H1 (cell line): Measurements from ENCODE around the gene TRIM14. TPM values are rescaled to one million over a fixed set of nuclear protein-coding genes. Genes with fewer than 3 reads are reported as not detected.

ENCODE experiments used
- CTCF ChIA-PET: fragments of 300-600 bp; sonication (Branson Sonifier 250); formaldehyde crosslinking; loops from one replicate; lab custom pipeline; 2021; ENCODE audit not compliant: partially characterized antibody; lab: Charles Lee
- POLR2A ChIA-PET: fragments of 300-600 bp; sonication (Branson Sonifier 250); formaldehyde crosslinking; loops from one replicate; lab custom pipeline; 2021; ENCODE audit warnings: inconsistent platforms; ENCODE audit not compliant: partially characterized antibody; lab: Charles Lee
- DNase-seq, 2 experiments: peaks; one replicate each; pipeline versions ENCODE4 v3.0.0 to v3.0.0-alpha.2; 2010 to 2022; ENCODE audit warnings: low spot score in 2 of 2, low read depth in 1 of 2, mixed read lengths in 1 of 2
- FAIRE-seq: peaks from 2 replicates; lab custom pipeline; 2011; peaks lifted over from hg19 to GRCh38; lab: Jason Lieb, UNC
- H2AFZ ChIP-seq: 2 replicates; pipeline ENCODE4 v1.8.1; 2012; ENCODE audit warnings: low read length, inconsistent platforms
- H2AK5ac ChIP-seq: 2 replicates; pipeline ENCODE4 v1.6.1; 2013; ENCODE audit warnings: low read depth, low read length
- H2BK120ac ChIP-seq: replicated peaks from 2 replicates; pipeline ENCODE3; 2013; ENCODE audit warnings: low read depth, low read length, inconsistent platforms
- H2BK12ac ChIP-seq: 2 replicates; pipeline ENCODE4 v1.6.1; 2013; ENCODE audit warnings: low read depth, low read length
- H2BK15ac ChIP-seq: 2 replicates; pipeline ENCODE4 v1.6.1; 2013; ENCODE audit warnings: low read length
- H2BK20ac ChIP-seq: 2 replicates; pipeline ENCODE4 v1.6.1; 2013; ENCODE audit warnings: low read length
- H2BK5ac ChIP-seq: 2 replicates; pipeline ENCODE4 v1.6.1; 2013; ENCODE audit warnings: low read depth, low read length
- H3K14ac ChIP-seq: 2 replicates; pipeline ENCODE4 v1.6.1; 2013; ENCODE audit warnings: inconsistent platforms; ENCODE audit not compliant: insufficient read length
- H3K18ac ChIP-seq: 2 replicates; pipeline ENCODE4 v1.6.1; 2013; ENCODE audit warnings: low read length; ENCODE audit errors: extremely low read depth
- H3K23ac ChIP-seq: 2 replicates; pipeline ENCODE4 v1.6.1; 2013; ENCODE audit warnings: inconsistent platforms; ENCODE audit not compliant: insufficient read length
- H3K23me2 ChIP-seq: 2 replicates; pipeline ENCODE4 v1.6.1; 2013; ENCODE audit warnings: low read depth, low read length
- H3K27ac ChIP-seq: 2 replicates; pipeline ENCODE4 v1.6.1; 2011; ENCODE audit warnings: low read depth, low read length, inconsistent platforms
- H3K27me3 ChIP-seq, 4 experiments: replicated peaks in 1 of 4; 1 replicate in 1 of 4; 2 replicates in 3 of 4; pipeline versions ENCODE4 v1.6.1 to v1.8.1; 2011 to 2013; ENCODE audit warnings: low read length in 3 of 4, mild to moderate bottlenecking in 3 of 4, inconsistent platforms in 2 of 4, mixed read lengths in 2 of 4, moderate library complexity in 1 of 4; ENCODE audit not compliant: control insufficient read depth in 3 of 4, insufficient read depth in 3 of 4; ENCODE audit errors: extremely low read depth in 1 of 4
- H3K36me3 ChIP-seq, 4 experiments: 2 replicates each; pipeline versions ENCODE4 v1.6.1 to v1.8.1; 2011 to 2013; ENCODE audit warnings: mild to moderate bottlenecking in 4 of 4, low read length in 3 of 4, moderate library complexity in 2 of 4, control low read depth in 1 of 4, inconsistent platforms in 1 of 4; ENCODE audit not compliant: insufficient read depth in 4 of 4, control insufficient read depth in 2 of 4
- H3K4ac ChIP-seq: replicated peaks from 2 replicates; pipeline ENCODE3; 2013; ENCODE audit warnings: low read length, low read depth, mixed read lengths, inconsistent platforms; ENCODE audit not compliant: insufficient read length
- H3K4me1 ChIP-seq, 4 experiments: replicated peaks in 1 of 4; 1 replicate in 1 of 4; 2 replicates in 3 of 4; pipeline versions ENCODE4 v1.6.1 to v1.8.1; 2011 to 2013; ENCODE audit warnings: low read length in 3 of 4, inconsistent platforms in 2 of 4, mixed read lengths in 1 of 4; ENCODE audit not compliant: insufficient read depth in 4 of 4, control insufficient read depth in 3 of 4
- H3K4me2 ChIP-seq, 2 experiments: 2 replicates each; pipeline versions ENCODE4 v1.6.1 to v1.8.1; 2011 to 2013; ENCODE audit warnings: low read depth in 2 of 2, low read length in 2 of 2, control low read depth in 1 of 2, inconsistent platforms in 1 of 2, mild to moderate bottlenecking in 1 of 2; ENCODE audit not compliant: insufficient read depth in 1 of 2
- H3K4me3 ChIP-seq, 4 experiments: fragments of 200-600, 300-600 bp in 1 of 4; sonication (generic), shearing (Covaris generic), sonication (Bioruptor Twin) in 1 of 4; 2 replicates each; pipeline versions ENCODE4 v1.5.1 to v1.8.1; 2011 to 2016; ENCODE audit warnings: low read length in 4 of 4, low read depth in 3 of 4, control low read depth in 2 of 4, inconsistent platforms in 2 of 4, mild to moderate bottlenecking in 2 of 4, mixed read lengths in 1 of 4, moderate library complexity in 1 of 4; ENCODE audit not compliant: insufficient read depth in 2 of 4; ENCODE audit errors: extremely low read depth in 1 of 4
- H3K56ac ChIP-seq: replicated peaks from 2 replicates; pipeline ENCODE3; 2013; ENCODE audit warnings: low read depth, mild to moderate bottlenecking, mixed read lengths, low read length, inconsistent platforms; ENCODE audit not compliant: insufficient read length
- H3K79me1 ChIP-seq: 2 replicates; pipeline ENCODE4 v1.6.1; 2013; ENCODE audit warnings: low read depth, low read length, control low read depth
- H3K79me2 ChIP-seq, 2 experiments: 2 replicates each; pipeline versions ENCODE4 v1.6.1 to v1.8.1; 2012 to 2013; ENCODE audit warnings: low read length in 2 of 2, mild to moderate bottlenecking in 2 of 2, inconsistent platforms in 1 of 2; ENCODE audit not compliant: insufficient read depth in 2 of 2, control insufficient read depth in 1 of 2
- H3K9ac ChIP-seq, 4 experiments: replicated peaks in 1 of 4; 1 replicate in 1 of 4; 2 replicates in 3 of 4; pipeline versions ENCODE4 v1.6.1 to v1.8.1; 2011 to 2013; ENCODE audit warnings: low read depth in 3 of 4, low read length in 3 of 4, control low read depth in 2 of 4, mild to moderate bottlenecking in 2 of 4, moderate library complexity in 2 of 4, inconsistent platforms in 1 of 4; ENCODE audit errors: extremely low read depth in 1 of 4
- H3K9me3 ChIP-seq, 2 experiments: 2 replicates each; pipeline versions ENCODE4 v1.6.1 to v1.8.1; 2012 to 2013; ENCODE audit warnings: mild to moderate bottlenecking in 2 of 2, moderate library complexity in 2 of 2, control low read depth in 1 of 2, inconsistent platforms in 1 of 2, low read depth in 1 of 2, low read length in 1 of 2, mixed read lengths in 1 of 2; ENCODE audit not compliant: insufficient read depth in 2 of 2
- H4K20me1 ChIP-seq, 2 experiments: replicated peaks in 1 of 2; 2 replicates each; pipeline versions ENCODE3 to v1.8.1; 2011 to 2013; ENCODE audit warnings: inconsistent platforms in 2 of 2, low read length in 2 of 2, mild to moderate bottlenecking in 1 of 2; ENCODE audit not compliant: insufficient read depth in 2 of 2, control insufficient read depth in 1 of 2
- H4K5ac ChIP-seq: 2 replicates; pipeline ENCODE4 v1.6.1; 2013; ENCODE audit warnings: low read length, low read depth, mixed read lengths, inconsistent platforms; ENCODE audit not compliant: insufficient read length
- H4K8ac ChIP-seq: 2 replicates; pipeline ENCODE4 v1.8.0; 2013; ENCODE audit warnings: mild to moderate bottlenecking, moderate library complexity, low read length, inconsistent platforms; ENCODE audit not compliant: insufficient read depth; ENCODE audit errors: extremely low read depth
- H4K91ac ChIP-seq: replicated peaks from 2 replicates; pipeline ENCODE3; 2013; ENCODE audit warnings: low read length, mixed read lengths, inconsistent platforms; ENCODE audit not compliant: insufficient read length
- ASH2L ChIP-seq: fragments of 200-600, 300-600 bp; sonication (generic); IDR thresholded peaks from one replicate; pipeline ENCODE4 v1.7.1; 2017; ENCODE audit warnings: low read length
- EP300 ChIP-seq, 2 experiments: IDR thresholded peaks; 1 replicate in 1 of 2; 2 replicates in 1 of 2; pipeline ENCODE4 v1.6.1; 2011 to 2012; ENCODE audit warnings: low read depth in 2 of 2, low read length in 2 of 2, mild to moderate bottlenecking in 2 of 2, borderline replicate concordance in 1 of 2, inconsistent platforms in 1 of 2, moderate library complexity in 1 of 2
- HDAC6 ChIP-seq: IDR thresholded peaks from one replicate; pipeline ENCODE4 v1.7.1; 2012; ENCODE audit warnings: low read depth, mild to moderate bottlenecking, inconsistent platforms, low read length, moderate library complexity
- KDM4A ChIP-seq: IDR thresholded peaks from one replicate; pipeline ENCODE4 v1.7.1; 2012; ENCODE audit warnings: low read depth, mild to moderate bottlenecking, moderate library complexity, low read length, inconsistent platforms; ENCODE audit not compliant: severe bottlenecking
- NANOG ChIP-seq: IDR thresholded peaks from 2 replicates; pipeline ENCODE4 v1.6.1; 2011; ENCODE audit warnings: low read length, low read depth, mild to moderate bottlenecking, inconsistent platforms; ENCODE audit not compliant: insufficient read depth, poor library complexity, severe bottlenecking
- PHF8 ChIP-seq: fragments of 200-600 bp; sonication (generic); conservative IDR thresholded peaks from 2 replicates; pipeline ENCODE4 v1.7.1; 2012; ENCODE audit warnings: low read depth, mild to moderate bottlenecking, inconsistent platforms, low read length, moderate library complexity
- POLR2A ChIP-seq, 2 experiments: IDR thresholded peaks; 1 replicate in 1 of 2; 2 replicates in 1 of 2; pipeline ENCODE4 v1.6.1; 2011; ENCODE audit warnings: low read depth in 2 of 2, low read length in 2 of 2, mild to moderate bottlenecking in 2 of 2; ENCODE audit errors: control extremely low read depth in 1 of 2
- RBBP5 ChIP-seq: IDR thresholded peaks from 2 replicates; pipeline ENCODE4 v1.7.1; 2012; ENCODE audit warnings: low read depth, mild to moderate bottlenecking, inconsistent platforms, low read length, moderate library complexity, borderline replicate concordance
- RXRA ChIP-seq: IDR thresholded peaks from 2 replicates; pipeline ENCODE4 v1.6.1; 2011; ENCODE audit warnings: low read depth, mild to moderate bottlenecking, low read length, moderate library complexity; ENCODE audit not compliant: insufficient read depth
- TAF7 ChIP-seq: optimal IDR thresholded peaks from 2 replicates; pipeline ENCODE3; 2011; ENCODE audit warnings: low read depth, mild to moderate bottlenecking, inconsistent platforms, low read length, moderate library complexity, borderline replicate concordance
- WGBS, 2 experiments: shearing (Covaris generic) in 1 of 2; methylation state at CpG; one replicate each; pipeline versions ENCODE4 v1.1.6 to v1.1.7; 2013 to 2015; ENCODE audit warnings: low lambda C conversion rate in 2 of 2, mixed read lengths in 2 of 2, inconsistent platforms in 1 of 2, low coverage in 1 of 2, missing lambda C conversion rate in 1 of 2; ENCODE audit not compliant: insufficient replicate concordance in 2 of 2, insufficient coverage in 1 of 2, insufficient read length in 1 of 2; ENCODE audit errors: extremely low coverage in 1 of 2, missing lambda C conversion rate in 1 of 2; 5-methylcytosine and 5-hydroxymethylcytosine counted together
- polyA plus RNA-seq, 7 experiments: library from polyadenylated mRNA; depleted of rRNA in 3 of 7; stranded (reverse) in 5 of 7; unstranded in 2 of 7; fragments of >200 nt in 5 of 7; fragments of 200-250 nt in 2 of 7; gene quantifications; 1 replicate in 5 of 7; 2 replicates in 1 of 7; 4 replicates in 1 of 7; pipeline versions ENCODE4 v1.2.1 to v1.2.3, GENCODE V29; 2011 to 2013; ENCODE audit warnings: missing spikeins in 2 of 7, mixed read lengths in 2 of 7
- total RNA-seq: library from RNA; stranded (reverse); fragmentation: NEBNext Ultra II Directional; extraction: Animal tissue kit (Norgen Biotek cat#: 25700); gene quantifications from 2 replicates; pipeline ENCODE4 v1.2.1, GENCODE V29; 2021

TRIM14 gene
- total and polyA plus RNA-seq, 2 of the 8 experiments (the other 6 are each of a cell fraction or from before 2014, with no cell fraction given), result 9.2 to 19.4 TPM

DNA sequence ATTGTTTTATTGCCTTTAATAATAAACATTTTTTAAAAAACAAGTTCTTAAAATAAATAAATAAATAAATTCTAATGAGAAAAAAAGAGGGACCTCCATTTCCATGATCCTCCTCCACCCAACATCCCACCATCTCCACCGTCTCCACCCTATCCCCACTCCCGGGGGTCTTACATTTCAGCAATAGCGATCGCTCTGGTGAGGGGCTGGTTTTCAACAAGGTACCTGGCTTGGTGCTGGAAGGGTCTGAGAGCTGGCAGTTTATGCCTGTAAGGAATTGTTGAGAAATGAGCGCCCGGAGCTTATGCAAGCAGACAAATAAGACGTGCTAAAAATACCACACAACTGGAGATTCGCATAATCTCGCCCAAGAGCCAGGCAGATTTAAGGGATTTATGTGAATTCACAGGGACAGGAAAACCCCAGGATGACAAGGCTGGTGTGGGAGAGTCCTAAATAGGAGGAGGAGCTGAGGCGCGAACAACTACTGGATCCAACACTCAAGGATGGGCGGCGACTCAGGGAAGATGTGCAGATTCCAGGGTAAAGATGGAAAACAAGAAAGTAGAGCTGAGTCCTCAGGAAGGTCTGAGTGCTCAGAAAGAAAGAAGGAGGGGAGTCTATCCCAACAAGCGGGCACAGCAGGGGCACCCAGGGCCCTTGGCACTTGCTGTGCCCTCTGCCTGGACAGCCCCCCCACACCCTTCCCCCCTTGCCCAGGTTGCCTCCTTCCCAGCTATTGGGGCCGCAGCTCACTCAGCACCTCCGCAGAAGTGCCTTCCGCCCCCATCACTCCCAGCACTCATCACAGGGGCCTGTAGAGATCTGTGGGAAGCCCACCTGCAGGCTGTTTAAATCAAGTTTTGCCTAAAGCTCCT is 27.0 kb downstream of the TRIM14 start:
- H3K9ac ChIP-seq, result no peak overlapping the region; a peak in 2 of 7 replicates
- no peak overlapping the region for H3K27ac ChIP-seq
- H3K18ac ChIP-seq, result peak overlapping the region; percentile 85
- no peak overlapping the region for H2BK12ac ChIP-seq
- ChIA-PET CTCF (interaction anchor here (0.9 to 1.9 kb wide), 15 partner anchors 12 to 165 kb away, joined by 3 to 9 read pairs (median 4); partner anchors contain the start of gene TRIM14), POLR2A (interaction anchor here (0.5 to 2.2 kb wide), 9 partner anchors 10 to 125 kb away, joined by 3 to 4 read pairs (median 3); partner anchors contain the start of gene TRIM14)
- peaks cover 0 to under 1% of the 10 kb centered on the region in 2 experiments for H4K20me1 ChIP-seq
- H3K4me2 ChIP-seq, result peak overlapping the region; percentile 60 to 61
- peaks cover 3 to 20% (median 5%) of the 10 kb centered on the region in 4 experiments; a peak in 6 of 7 replicates for H3K4me1 ChIP-seq
- H3K4ac ChIP-seq, result no peak overlapping the region
- no peaks in the 10 kb centered on the region; a peak in 2 of 7 replicates for H3K27me3 ChIP-seq
- H3K4me3 ChIP-seq, result peak overlapping the region; percentile 0 to 53 (median 17); a peak in 5 of 8 replicates
- H3K36me3 ChIP-seq, result no peaks in the 10 kb centered on the region; a peak in 2 of 8 replicates
- H3K56ac ChIP-seq, result peak overlapping the region; percentile 74
- H4K8ac ChIP-seq, result no peak overlapping the region
- peak overlapping the region; percentile 66; the same call in 1 of the 2 replicates for H2BK5ac ChIP-seq
- no peak overlapping the region; the same call in 1 of the 2 replicates for H2AFZ ChIP-seq
- no peaks in the 10 kb centered on the region for H3K79me1 ChIP-seq
- no peaks in the 10 kb centered on the region for H3K79me2 ChIP-seq
- H4K91ac ChIP-seq, result peak overlapping the region; percentile 61
- peaks cover 5% of the 10 kb centered on the region; the same call in 1 of the 2 replicates for H3K23me2 ChIP-seq
- no peak overlapping the region for H2BK15ac ChIP-seq
- H2BK120ac ChIP-seq, result peak overlapping the region; percentile 69
- peak overlapping the region; percentile 80; the same call in 1 of the 2 replicates for H2BK20ac ChIP-seq
- H2AK5ac ChIP-seq, result no peak overlapping the region
- H3K23ac ChIP-seq, result no peak overlapping the region
- WGBS, 2 experiments, result 37% methylated on average over 17 of the region's 17 CpGs; no CpG with 5 or more reads in 1 of the 2 experiments
- no peak overlapping the region for H3K14ac ChIP-seq
- H4K5ac ChIP-seq, result peak overlapping the region; percentile 59
- peak in 1 of 2 experiments; percentile 60 for DNase-seq
- H3K9me3 ChIP-seq, result no peaks in the 10 kb centered on the region; a peak in 1 of 4 replicates
- FAIRE-seq, result peak; percentile 85
- TF ChIP-seq PHF8 (no peak), EP300 (IDR thresholded peaks at IDR 0.05; ENCODE audit: borderline replicate concordance in 1 of 2, low read depth in 2 of 2, low read length in 2 of 2) (no peak), RBBP5 (0 out of 2 replicates have a peak, but pooled peaks have one; percentile 30), NANOG (no peak), TAF7 (no peak), HDAC6 (no peak), RXRA (no peak), ASH2L (peak; percentile 42), KDM4A (no peak), POLR2A (IDR thresholded peaks at IDR 0.05; ENCODE audit: control extremely low read depth in 1 of 2, low read depth in 2 of 2, low read length in 2 of 2) (no peak)
